Thoracic aorta (tissue), 2 donors: Measurements from ENCODE around the gene EIF2S3. TPM values are rescaled to one million over a fixed set of nuclear protein-coding genes. Genes with fewer than 3 reads are reported as not detected.

ENCODE experiments used
- ATAC-seq: fragments of 150-250 bp; one replicate; pipeline ENCODE4 v1.8.0; 2017; ENCODE audit warnings: low read depth; ENCODE audit not compliant: insufficient number of reproducible peaks, low FRiP score
- DNase-seq: peaks from one replicate; pipeline ENCODE4 v3.0.0-alpha.2; 2020; ENCODE audit warnings: low spot score
- H3K27ac ChIP-seq, 2 donors: fragments of 200-600 bp; sonication (generic); 1 replicate in 1 of 2; 2 replicates in 1 of 2; pipeline ENCODE4 v1.5.1; 2016; ENCODE audit warnings: mild to moderate bottlenecking in 2 of 2, moderate library complexity in 2 of 2
- H3K27me3 ChIP-seq: fragments of 200-600 bp; sonication (generic); replicated peaks from 2 replicates; pipeline ENCODE4 v1.6.0; 2016; ENCODE audit warnings: mild to moderate bottlenecking; ENCODE audit not compliant: insufficient read depth
- H3K36me3 ChIP-seq: fragments of 200-600 bp; sonication (generic); one replicate; pipeline ENCODE4 v1.5.1; 2016
- H3K4me1 ChIP-seq, 2 donors: fragments of 200-600 bp; sonication (generic); 1 replicate in 1 of 2; 2 replicates in 1 of 2; pipeline versions ENCODE4 v1.5.1 to v1.6.0; 2016; ENCODE audit warnings: low read depth in 2 of 2, mild to moderate bottlenecking in 1 of 2; ENCODE audit not compliant: control insufficient read depth in 1 of 2
- H3K4me3 ChIP-seq: fragments of 200-600 bp; sonication (generic); 2 replicates; pipeline ENCODE4 v1.5.1; 2016; ENCODE audit warnings: mild to moderate bottlenecking
- H3K9me3 ChIP-seq: fragments of 200-600 bp; sonication (generic); 2 replicates; pipeline ENCODE4 v1.5.1; 2016
- CTCF ChIP-seq: fragments of 200-600 bp; sonication (generic); IDR thresholded peaks from one replicate; pipeline ENCODE4 v1.5.1; 2019; ENCODE audit warnings: antibody characterized with exemption
- total RNA-seq, 2 donors: library from RNA; depleted of rRNA; stranded (reverse); fragments of >200 nt; gene quantifications; one replicate each; pipeline versions ENCODE4 v1.1.0 to v1.2.3, GENCODE V29; 2016

Gene EIF2S3
- total RNA-seq, 2 donors from 2014 or later = 71.5 to 100 TPM

GRCh38 chrX:24081661-24082154 lies 27.0 kb downstream of the EIF2S3 start:
- Histone ChIP-seq H3K27ac (no peak overlapping the region), H3K27me3 (no peaks in the 10 kb centered on the region), H3K9me3 (no peaks in the 10 kb centered on the region), H3K4me3 (no peak overlapping the region), H3K36me3 (peaks cover 4% of the 10 kb centered on the region), H3K4me1 (no peaks in the 10 kb centered on the region)
- DNase-seq = no peak
- TF ChIP-seq CTCF = peak; percentile 16
- ATAC-seq = no peak

GRCh38 chrX:24082447-24082846 lies 27.7 kb downstream of the EIF2S3 start:
- no peak for TF ChIP-seq CTCF
- ATAC-seq = no peak
- no peak overlapping the region for H3K4me3 ChIP-seq
- no peaks in the 10 kb centered on the region for H3K27me3 ChIP-seq
- H3K9me3 ChIP-seq = no peaks in the 10 kb centered on the region
- no peak for DNase-seq
- H3K36me3 ChIP-seq = no peaks in the 10 kb centered on the region
- no peaks in the 10 kb centered on the region for H3K4me1 ChIP-seq
- no peak overlapping the region for H3K27ac ChIP-seq

GRCh38 chrX:24085101-24085500 lies 30.3 kb downstream of the EIF2S3 start:
- H3K36me3 ChIP-seq = no peaks in the 10 kb centered on the region
- TF ChIP-seq CTCF = no peak
- no peaks in the 10 kb centered on the region for H3K4me1 ChIP-seq
- H3K27ac ChIP-seq = no peak overlapping the region
- ATAC-seq (no peak), DNase-seq (no peak)
- no peak overlapping the region for H3K4me3 ChIP-seq
- no peaks in the 10 kb centered on the region for H3K27me3 ChIP-seq
- no peaks in the 10 kb centered on the region for H3K9me3 ChIP-seq

- H3K4me3 ChIP-seq = no peak overlapping the region
- DNase-seq (no peak), ATAC-seq (no peak)
- no peak for TF ChIP-seq CTCF
- no peak overlapping the region for H3K27ac ChIP-seq
- H3K27me3 ChIP-seq = no peaks in the 10 kb centered on the region
- no peaks in the 10 kb centered on the region for H3K36me3 ChIP-seq
- no peaks in the 10 kb centered on the region for H3K4me1 ChIP-seq
- H3K9me3 ChIP-seq = no peaks in the 10 kb centered on the region
Measured at GRCh38 chrX:24090300-24091200, 35.8 kb downstream of the EIF2S3 start.

- no peak for TF ChIP-seq CTCF
- H3K9me3 ChIP-seq = no peaks in the 10 kb centered on the region
- DNase-seq (no peak), ATAC-seq (no peak)
- no peak overlapping the region for H3K4me3 ChIP-seq
- no peaks in the 10 kb centered on the region for H3K4me1 ChIP-seq
- no peaks in the 10 kb centered on the region for H3K36me3 ChIP-seq
- no peaks in the 10 kb centered on the region for H3K27me3 ChIP-seq
- H3K27ac ChIP-seq = no peak overlapping the region
Measured at GRCh38 chrX:24093746-24094145, 39.0 kb downstream of the EIF2S3 start.
